SU-DHL-6 (cell line): Measurements from ENCODE around the gene SARDH.

ENCODE experiments used
- H2AFZ ChIP-seq: fragments of 200-600 bp; sonication (generic); 2 replicates; pipeline ENCODE4 v1.6.1; 2014; ENCODE audit warnings: low read depth, mild to moderate bottlenecking, moderate library complexity, mixed read lengths, antibody characterized with exemption, low read length; ENCODE audit not compliant: severe bottlenecking
- H3F3A ChIP-seq: fragments of 200-600 bp; shearing (Covaris generic); 2 replicates; pipeline ENCODE4 v1.6.0; 2016; ENCODE audit warnings: antibody characterized with exemption, mild to moderate bottlenecking; ENCODE audit not compliant: insufficient read depth
- H3K27ac ChIP-seq: fragments of 200-600 bp; sonication (generic); 2 replicates; pipeline ENCODE4 v1.5.1; 2016; ENCODE audit warnings: low read depth, mild to moderate bottlenecking, low read length, moderate library complexity, mixed read lengths
- H3K27me3 ChIP-seq: fragments of 200-600 bp; sonication (generic), shearing (Covaris generic); 2 replicates; pipeline ENCODE4 v1.6.0; 2014; ENCODE audit warnings: mild to moderate bottlenecking, low read length
- H3K36me3 ChIP-seq: fragments of 200-600 bp; sonication (generic); 2 replicates; pipeline ENCODE4 v1.6.1; 2014; ENCODE audit warnings: mild to moderate bottlenecking, low read length, mixed read lengths
- H3K4me2 ChIP-seq: fragments of 300-600, 200-600 bp; shearing (Covaris generic), sonication (generic); 2 replicates; pipeline ENCODE4 v1.6.0; 2014; ENCODE audit warnings: low read length, low read depth, mild to moderate bottlenecking; ENCODE audit not compliant: poor library complexity, severe bottlenecking
- H3K4me3 ChIP-seq: fragments of 200-600 bp; sonication (generic); 2 replicates; pipeline ENCODE4 v1.5.1; 2014; ENCODE audit warnings: antibody characterized with exemption, low read length, mild to moderate bottlenecking, mixed read lengths; ENCODE audit not compliant: insufficient read depth, poor library complexity, severe bottlenecking
- H3K79me2 ChIP-seq: fragments of 200-600 bp; sonication (generic); 2 replicates; pipeline ENCODE4 v1.6.1; 2014; ENCODE audit warnings: mild to moderate bottlenecking, low read length, moderate library complexity; ENCODE audit not compliant: insufficient read depth
- H3K9ac ChIP-seq: fragments of 200-600 bp; sonication (generic); 2 replicates; pipeline ENCODE4 v1.7.0; 2014; ENCODE audit warnings: mild to moderate bottlenecking, low read length
- H3K9me2 ChIP-seq: fragments of 200-600 bp; sonication (generic); replicated peaks from 2 replicates; pipeline ENCODE4 v1.6.1; 2014; ENCODE audit warnings: low read length; ENCODE audit not compliant: insufficient read depth
- H3K9me3 ChIP-seq: fragments of 200-600 bp; sonication (generic); 2 replicates; pipeline ENCODE4 v1.6.1; 2014; ENCODE audit warnings: low read length, mixed read lengths; ENCODE audit not compliant: insufficient read depth
- H4K20me1 ChIP-seq: fragments of 200-600 bp; sonication (generic); 2 replicates; pipeline ENCODE4 v1.6.1; 2014; ENCODE audit warnings: low read depth, mild to moderate bottlenecking, antibody characterized with exemption, low read length, moderate library complexity, mixed read lengths
- CTCF ChIP-seq: fragments of 200-600 bp; sonication (generic); IDR thresholded peaks from one replicate; pipeline ENCODE4 v1.5.1; 2017; ENCODE audit warnings: antibody characterized with exemption, mild to moderate bottlenecking, low read length, moderate library complexity; ENCODE audit not compliant: insufficient read depth, poor library complexity, severe bottlenecking
- EZH2phosphoT487 ChIP-seq: fragments of 200-600 bp; sonication (generic), shearing (Covaris generic); conservative IDR thresholded peaks from 2 replicates; pipeline ENCODE4 v1.6.1; 2018; ENCODE audit warnings: mild to moderate bottlenecking, antibody characterized with exemption, low read length, moderate library complexity, mixed read lengths

Gene SARDH

GRCh38 chr9:133706307-133707050 lies 31.7 kb downstream of the SARDH start:
- Histone ChIP-seq H3K9ac (no peak overlapping the region), H3K27ac (no peak overlapping the region), H4K20me1 (no peaks in the 10 kb centered on the region), H2AFZ (no peak overlapping the region), H3K9me3 (no peaks in the 10 kb centered on the region), H3K79me2 (no peaks in the 10 kb centered on the region), H3K4me2 (no peak overlapping the region), H3K36me3 (no peaks in the 10 kb centered on the region), H3K4me3 (no peak overlapping the region), H3F3A (no peaks in the 10 kb centered on the region), H3K27me3 (no peaks in the 10 kb centered on the region), H3K9me2 (no peaks in the 10 kb centered on the region)
- TF ChIP-seq CTCF (no peak), EZH2phosphoT487 (no peak)

- Histone ChIP-seq H3K9ac (no peak overlapping the region), H3K36me3 (no peaks in the 10 kb centered on the region), H3K4me3 (no peak overlapping the region), H3F3A (no peaks in the 10 kb centered on the region), H3K27me3 (no peaks in the 10 kb centered on the region), H3K9me2 (no peaks in the 10 kb centered on the region), H3K27ac (no peak overlapping the region), H2AFZ (no peak overlapping the region), H4K20me1 (no peaks in the 10 kb centered on the region), H3K9me3 (no peaks in the 10 kb centered on the region), H3K79me2 (no peaks in the 10 kb centered on the region), H3K4me2 (no peak overlapping the region)
- no peak for TF ChIP-seq EZH2phosphoT487
- no peak for TF ChIP-seq CTCF
Observed at GRCh38 chr9:133705576-133705975, 32.6 kb downstream of the SARDH start.

GRCh38 chr9:133704711-133705181 lies 33.4 kb downstream of the SARDH start:
- Histone ChIP-seq H4K20me1 (no peaks in the 10 kb centered on the region), H3K27me3 (no peaks in the 10 kb centered on the region), H3K27ac (no peak overlapping the region), H3K4me2 (no peak overlapping the region), H3K9me2 (no peaks in the 10 kb centered on the region), H2AFZ (no peak overlapping the region), H3F3A (no peaks in the 10 kb centered on the region), H3K9ac (no peak overlapping the region), H3K36me3 (no peaks in the 10 kb centered on the region), H3K79me2 (no peaks in the 10 kb centered on the region), H3K9me3 (no peaks in the 10 kb centered on the region), H3K4me3 (no peak overlapping the region)
- TF ChIP-seq EZH2phosphoT487 = no peak
- no peak for TF ChIP-seq CTCF
